Lower leg skin (tissue), 4 donors: ENCODE measurements around the gene GAREM2. TPM values are rescaled to one million over a fixed set of nuclear protein-coding genes. Genes with fewer than 3 reads are reported as not detected.

Source experiments
- DNase-seq, 2 donors: peaks; one replicate each; pipeline ENCODE4 v3.0.0-alpha.2; 2019; ENCODE audit warnings: low spot score in 2 of 2
- H3K4me3 ChIP-seq: fragments of 200-600 bp; sonication (generic); 2 replicates; pipeline ENCODE4 v1.5.1; 2017; ENCODE audit warnings: mild to moderate bottlenecking, low read depth; ENCODE audit not compliant: poor library complexity, severe bottlenecking
- POLR2A ChIP-seq, 2 donors: fragments of 450-650 bp; IDR thresholded peaks; one replicate each; pipeline ENCODE4 v1.6.1; 2016 to 2017; ENCODE audit warnings: antibody characterized with exemption in 2 of 2, mild to moderate bottlenecking in 1 of 2, moderate library complexity in 1 of 2
- WGBS, 2 donors: methylation state at CpG; one replicate each; pipeline ENCODE4 v1.1.5; 2018; 5-methylcytosine and 5-hydroxymethylcytosine counted together
- intact Hi-C: fragments of 100-400 bp; cut with DNase I; formaldehyde crosslinking; loops from one replicate; pipeline ENCODE4 v1.15.0; 2023; ENCODE audit warnings: low total_unique reads
- total RNA-seq, 4 donors: library from RNA; depleted of rRNA; stranded (reverse); fragments of >200 nt; gene quantifications; one replicate each; pipeline ENCODE4 v1.1.0, GENCODE V29; 2016
- TF ChIP-seq, protein P1 (sequence below), 3 donors: fragments of 450-650 bp; IDR thresholded peaks; one replicate each; pipeline ENCODE4 v1.5.1; 2016; ENCODE audit warnings: antibody characterized with exemption in 3 of 3, mild to moderate bottlenecking in 3 of 3, moderate library complexity in 2 of 3

GAREM2 gene
- total RNA-seq, 4 donors from 2014 or later = 0.04 to 0.95 (median 0.45) TPM

DNA sequence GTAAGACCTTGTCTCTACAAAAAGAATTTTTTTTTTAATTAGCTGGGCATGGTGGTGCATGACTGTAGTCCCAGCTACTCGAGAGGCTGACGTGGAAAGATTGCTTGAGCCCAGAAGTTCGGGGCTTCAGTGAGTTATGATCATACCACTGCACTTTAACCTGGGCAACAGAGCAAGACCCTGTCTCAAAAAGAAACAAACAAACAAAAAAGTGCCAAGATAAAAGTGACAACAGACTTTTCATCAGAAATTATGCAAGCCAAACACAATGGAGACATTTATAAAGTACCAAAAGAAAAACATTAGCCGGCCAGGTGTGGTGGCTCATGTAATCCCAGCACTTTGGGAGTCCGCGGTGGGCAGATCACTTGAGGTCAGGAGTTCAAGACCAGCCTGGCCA lies 44.8 kb downstream of the GAREM2 start:
- H3K4me3 ChIP-seq = no peak overlapping the region
- 78 to 82% methylated on average over 6 of the region's 6 CpGs for WGBS, 2 donors
- no peak for DNase-seq
- intact Hi-C loops = no loop called here
- TF ChIP-seq, protein P1, sequence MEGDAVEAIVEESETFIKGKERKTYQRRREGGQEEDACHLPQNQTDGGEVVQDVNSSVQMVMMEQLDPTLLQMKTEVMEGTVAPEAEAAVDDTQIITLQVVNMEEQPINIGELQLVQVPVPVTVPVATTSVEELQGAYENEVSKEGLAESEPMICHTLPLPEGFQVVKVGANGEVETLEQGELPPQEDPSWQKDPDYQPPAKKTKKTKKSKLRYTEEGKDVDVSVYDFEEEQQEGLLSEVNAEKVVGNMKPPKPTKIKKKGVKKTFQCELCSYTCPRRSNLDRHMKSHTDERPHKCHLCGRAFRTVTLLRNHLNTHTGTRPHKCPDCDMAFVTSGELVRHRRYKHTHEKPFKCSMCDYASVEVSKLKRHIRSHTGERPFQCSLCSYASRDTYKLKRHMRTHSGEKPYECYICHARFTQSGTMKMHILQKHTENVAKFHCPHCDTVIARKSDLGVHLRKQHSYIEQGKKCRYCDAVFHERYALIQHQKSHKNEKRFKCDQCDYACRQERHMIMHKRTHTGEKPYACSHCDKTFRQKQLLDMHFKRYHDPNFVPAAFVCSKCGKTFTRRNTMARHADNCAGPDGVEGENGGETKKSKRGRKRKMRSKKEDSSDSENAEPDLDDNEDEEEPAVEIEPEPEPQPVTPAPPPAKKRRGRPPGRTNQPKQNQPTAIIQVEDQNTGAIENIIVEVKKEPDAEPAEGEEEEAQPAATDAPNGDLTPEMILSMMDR (IDR thresholded peaks at IDR 0.05) = no peak
- no peak for TF ChIP-seq POLR2A (IDR thresholded peaks at IDR 0.05)

DNA sequence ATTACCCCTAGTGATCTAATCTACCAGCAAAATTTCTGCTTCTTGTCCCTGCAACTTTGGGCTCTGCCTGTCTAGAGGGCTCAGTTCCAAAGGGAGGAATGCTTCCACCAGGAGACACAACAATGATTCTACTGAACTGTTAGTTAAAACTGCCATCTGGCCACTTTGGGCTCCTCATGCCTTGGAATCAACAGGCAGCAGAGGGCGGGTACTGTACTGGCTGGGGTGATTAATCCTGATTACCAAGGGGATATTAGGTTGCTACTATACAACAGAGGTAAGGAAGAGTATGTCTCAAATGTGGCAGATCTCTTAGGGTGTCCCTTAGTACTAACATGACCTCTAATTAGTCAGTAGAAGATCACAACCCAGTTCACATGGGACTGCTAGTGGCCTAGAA lies 50.1 kb downstream of the GAREM2 start:
- intact Hi-C loops = no loop called here
- no peak for DNase-seq
- 94 to 100% methylated on average over 1 of the region's 1 CpG for WGBS, 2 donors
- H3K4me3 ChIP-seq = no peak overlapping the region
- TF ChIP-seq, protein P1 (IDR thresholded peaks at IDR 0.05) = no peak
- TF ChIP-seq POLR2A (IDR thresholded peaks at IDR 0.05) = no peak

DNA sequence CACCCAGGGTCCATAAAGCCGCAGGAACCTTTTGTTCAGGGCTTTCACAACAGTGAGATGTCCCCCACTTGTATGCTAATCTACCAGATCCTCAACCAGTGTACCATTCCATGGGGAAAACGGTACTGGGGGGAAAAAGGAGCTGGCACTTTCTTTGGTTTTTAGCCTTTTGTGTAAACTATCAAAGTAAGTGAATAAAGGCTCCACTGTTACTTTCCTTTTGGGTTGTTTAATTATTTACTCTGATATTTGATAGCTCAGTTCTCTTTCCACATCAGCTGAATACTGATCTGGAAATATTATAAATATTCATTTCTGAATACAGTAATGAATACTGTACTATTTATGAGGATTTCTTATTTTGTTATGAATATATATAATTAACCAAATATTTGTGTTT lies 51.2 kb downstream of the GAREM2 start:
- no peak overlapping the region for H3K4me3 ChIP-seq
- WGBS, 2 donors = 97 to 98% methylated on average over 2 of the region's 2 CpGs
- DNase-seq = no peak
- TF ChIP-seq, protein P1 (IDR thresholded peaks at IDR 0.05) = no peak
- TF ChIP-seq POLR2A (IDR thresholded peaks at IDR 0.05) = no peak
- intact Hi-C loops = no loop called here

DNA sequence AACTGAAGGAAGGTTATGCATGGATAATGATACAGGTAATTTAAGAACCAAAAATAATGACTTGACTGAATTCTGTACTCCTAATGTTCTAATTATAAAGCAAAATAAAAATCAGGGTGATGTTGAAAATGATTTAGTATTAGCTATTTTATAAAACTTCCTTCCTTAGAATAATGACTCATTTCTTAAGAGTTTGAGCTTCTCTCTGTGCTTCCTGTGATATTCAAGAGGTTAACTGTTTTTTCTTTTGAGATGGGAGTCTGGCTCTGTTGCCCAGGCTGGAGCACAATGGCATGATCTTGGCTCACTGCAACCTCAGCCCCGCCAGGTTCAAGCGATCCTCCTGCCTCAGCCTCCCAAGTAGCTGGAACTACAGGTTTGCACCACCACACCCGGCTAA lies 56.7 kb downstream of the GAREM2 start:
- WGBS, 2 donors = 94 to 96% methylated on average over 3 of the region's 3 CpGs
- intact Hi-C loops = no loop called here
- no peak for TF ChIP-seq POLR2A (IDR thresholded peaks at IDR 0.05)
- TF ChIP-seq, protein P1 (IDR thresholded peaks at IDR 0.05) = no peak
- no peak overlapping the region for H3K4me3 ChIP-seq
- no peak for DNase-seq

DNA sequence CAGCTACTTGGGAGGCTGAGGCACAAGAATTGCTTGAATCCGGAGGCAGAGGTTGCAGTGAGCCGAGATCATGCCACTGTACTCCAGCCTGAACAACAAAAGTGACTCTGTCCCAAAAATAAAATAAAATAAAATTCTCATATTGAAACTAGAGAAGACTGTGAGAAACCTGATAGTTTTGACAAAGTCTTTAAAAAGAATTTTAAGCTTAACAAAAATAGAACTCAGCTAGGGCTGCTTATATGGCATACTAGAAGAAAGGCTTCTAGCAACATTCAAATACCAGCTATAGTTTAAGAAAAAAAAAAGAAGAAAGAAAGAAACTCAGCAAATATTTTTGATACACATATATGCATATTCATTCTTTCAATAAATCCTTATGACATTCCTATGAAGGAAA lies 57.9 kb downstream of the GAREM2 start:
- 96% methylated on average over 2 of the region's 2 CpGs for whole genome bisulfite sequencing, 2 donors
- no peak overlapping the region for H3K4me3 ChIP-seq
- TF ChIP-seq POLR2A (IDR thresholded peaks at IDR 0.05) = no peak
- TF ChIP-seq, protein P1 (IDR thresholded peaks at IDR 0.05) = no peak
- no peak for DNase-seq
- intact Hi-C loops = no loop called here

DNA sequence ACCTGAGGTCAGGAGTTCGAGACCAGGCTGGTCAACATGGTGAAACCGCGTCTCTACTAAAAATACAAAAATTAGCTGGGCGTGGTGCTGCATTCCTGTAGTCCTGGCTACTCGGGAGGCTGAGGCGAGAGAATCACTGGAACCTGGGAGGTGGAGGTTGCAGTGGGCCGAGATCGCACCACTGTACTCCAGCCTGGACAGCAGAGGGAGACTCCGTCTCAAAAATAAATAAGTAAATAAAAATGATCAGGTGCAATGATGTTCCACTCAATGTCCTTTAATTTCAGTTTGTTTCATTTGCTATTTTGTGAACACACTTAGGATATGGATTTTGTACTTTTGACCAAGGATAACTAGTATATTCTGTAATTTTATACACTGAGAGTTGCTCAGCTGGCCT lies 62.2 kb downstream of the GAREM2 start:
- H3K4me3 ChIP-seq = no peak overlapping the region
- no peak for TF ChIP-seq POLR2A (IDR thresholded peaks at IDR 0.05)
- TF ChIP-seq, protein P1 (IDR thresholded peaks at IDR 0.05) = no peak
- intact Hi-C loops = no loop called here
- WGBS, 2 donors = 87 to 94% methylated on average over 9 of the region's 9 CpGs
- no peak for DNase-seq
